GM19023 (cell line): ENCODE results near the gene DACT2.
"Not testable (repeated sequence)": the region's sequence is repeated elsewhere in the genome, so short reads cannot be mapped to it uniquely, and the experiment has no call there.

Experiments used
- ATAC-seq: cut with Tn5 transposase; IDR thresholded peaks from one replicate; pipeline ENCODE4 v1.9.1; 2021; ENCODE audit warnings: mild to moderate bottlenecking, moderate library complexity; ENCODE audit not compliant: unreplicated experiment

DACT2 gene

DNA sequence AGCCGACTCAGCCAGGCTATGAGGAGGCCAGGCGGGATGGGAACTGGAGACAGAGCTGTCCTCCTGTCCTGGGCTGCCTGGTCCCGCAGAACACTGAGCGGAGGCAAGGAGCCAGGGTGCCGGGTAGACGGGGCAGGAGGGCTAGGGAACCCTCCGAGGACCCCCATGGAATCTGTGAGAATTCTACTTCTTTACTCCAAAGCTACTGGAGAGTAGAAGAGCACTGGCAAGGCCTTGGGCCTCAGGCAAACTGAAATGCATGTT, 14.9 kb downstream of the DACT2 start:
- no peak for ATAC-seq

DNA sequence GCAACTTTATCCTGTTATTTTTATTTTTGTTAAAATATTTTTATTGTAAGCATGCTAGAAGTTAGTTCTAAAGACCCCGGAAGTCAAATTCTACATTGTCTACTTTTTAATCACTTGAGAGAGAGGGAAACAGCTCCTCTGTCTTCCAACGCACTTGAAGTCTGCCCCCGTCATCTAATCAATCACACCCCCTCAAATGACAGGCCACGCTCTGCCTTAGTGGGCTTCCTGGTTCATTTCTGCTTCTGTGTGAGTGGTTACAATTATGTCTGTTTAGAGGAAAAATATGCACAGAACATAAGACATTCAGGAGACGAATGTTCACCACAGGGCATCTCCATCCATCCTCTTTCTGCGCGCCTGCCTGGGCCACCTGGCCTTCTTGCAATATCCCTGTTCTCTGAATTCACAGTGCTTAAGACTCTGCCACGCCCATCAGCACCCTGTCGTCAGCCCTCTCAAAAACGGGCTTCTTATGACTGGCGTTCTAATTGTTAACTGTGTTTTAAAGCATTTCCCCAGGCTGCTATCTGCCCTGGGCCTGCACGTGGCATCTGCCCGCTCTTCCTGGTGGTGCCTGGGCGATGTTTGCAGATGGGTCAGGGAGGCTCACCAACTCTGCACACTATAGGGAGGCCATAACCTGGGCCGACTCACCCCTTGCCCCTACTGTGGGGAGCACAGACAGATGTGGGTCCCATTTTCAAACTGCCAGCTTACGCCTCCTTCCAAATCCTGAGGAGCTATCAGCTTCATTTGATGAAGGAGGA, 15.4 kb downstream of the DACT2 start:
- no peak for ATAC-seq

- ATAC-seq = no peak
Measured at GRCh38 chr6:168302534-168302933, 17.0 kb downstream of the DACT2 start.

DNA sequence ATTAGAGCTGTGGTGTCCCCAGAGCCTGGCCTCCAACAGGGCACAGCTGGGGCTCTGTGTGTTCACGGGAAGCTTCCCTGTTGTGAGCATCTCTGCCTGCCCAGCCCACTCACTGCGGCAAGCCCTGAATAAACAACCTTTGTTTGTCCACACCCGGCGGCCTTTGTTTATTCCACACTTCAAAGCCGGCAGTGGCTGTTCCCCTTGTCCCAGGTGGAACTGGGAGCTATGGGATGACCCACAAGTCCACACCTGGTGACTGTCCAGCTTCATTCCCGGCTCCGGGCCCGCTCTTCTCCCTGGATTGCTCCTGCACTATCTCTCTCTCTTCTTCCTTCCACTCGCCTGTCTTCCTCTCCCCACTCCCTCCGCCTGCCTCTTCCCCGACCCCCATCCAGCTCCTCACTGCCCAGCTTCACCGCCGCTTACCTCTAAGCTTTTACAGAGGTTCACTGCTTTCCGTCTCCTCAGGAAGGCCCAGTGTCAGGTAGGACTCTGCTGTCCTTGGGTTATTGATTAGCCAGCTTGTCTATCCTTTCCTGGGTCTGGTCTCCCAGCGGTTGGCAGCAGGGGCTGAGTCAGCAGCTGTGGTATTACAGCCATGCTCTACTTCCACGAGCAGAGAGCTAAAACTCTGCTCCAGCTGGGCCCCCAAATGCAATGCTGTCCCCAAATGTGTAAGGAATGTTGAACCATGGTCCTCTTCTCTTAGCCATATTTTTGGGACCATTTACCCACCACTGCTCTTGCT, 17.8 kb downstream of the DACT2 start:
- no peak for ATAC-seq

DNA sequence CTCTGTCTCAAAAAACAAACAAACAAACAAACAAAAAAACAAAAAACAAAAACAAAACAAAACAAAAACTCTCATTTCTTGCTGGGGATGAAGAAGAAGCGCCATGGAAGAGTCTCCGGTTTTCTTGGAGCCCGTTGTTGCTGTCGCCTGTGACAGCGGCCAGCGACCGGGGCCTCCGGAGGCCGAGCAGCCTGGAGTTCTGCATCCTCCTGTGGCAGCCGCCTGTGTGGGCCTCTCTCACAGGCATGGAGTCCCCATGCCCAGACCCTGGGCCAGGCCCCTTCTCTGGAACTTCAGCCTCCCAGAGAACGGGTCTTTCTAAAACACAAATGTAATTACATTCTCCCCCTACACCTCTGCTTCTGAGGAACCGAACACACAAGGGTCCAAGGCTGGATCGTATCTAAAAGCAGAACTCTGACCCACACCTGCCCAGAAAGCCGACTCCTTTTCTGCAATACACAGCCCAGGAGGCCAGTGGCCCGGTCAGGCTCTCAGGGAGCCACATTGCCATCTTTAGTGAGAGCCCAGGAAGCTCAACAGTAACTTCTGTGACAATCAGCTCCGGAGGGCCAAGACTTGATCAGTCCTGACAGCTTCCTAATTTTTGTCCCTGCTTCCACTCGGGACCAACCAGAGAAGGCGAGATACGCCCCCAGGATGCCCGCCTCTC, 18.5 kb downstream of the DACT2 start:
- ATAC-seq = no peak

GRCh38 chr6:168299541-168300511, 19.8 kb downstream of the DACT2 start:
- no peak for ATAC-seq

DNA sequence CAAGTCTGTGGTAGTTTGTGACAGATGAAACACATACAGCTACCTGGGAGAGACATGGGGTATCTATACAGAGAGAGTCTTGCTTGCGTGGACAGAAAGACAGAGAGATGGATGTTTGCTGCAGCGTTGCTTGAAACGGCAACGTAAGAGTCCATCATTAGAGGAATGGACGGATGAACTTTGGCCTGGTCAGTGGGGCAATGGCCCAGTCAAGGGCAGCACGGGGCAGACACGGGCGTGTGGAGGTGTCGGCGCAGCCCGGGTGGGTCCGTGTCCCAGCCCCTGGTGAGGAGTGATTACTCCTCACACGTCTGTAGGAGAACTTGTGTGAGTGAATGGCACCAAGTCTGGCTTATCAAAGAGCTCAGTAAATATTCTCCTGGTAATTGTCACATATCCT, 21.9 kb downstream of the DACT2 start:
- no peak for ATAC-seq

GRCh38 chr6:168294901-168295300, 24.7 kb downstream of the DACT2 start:
- no peak for ATAC-seq

DNA sequence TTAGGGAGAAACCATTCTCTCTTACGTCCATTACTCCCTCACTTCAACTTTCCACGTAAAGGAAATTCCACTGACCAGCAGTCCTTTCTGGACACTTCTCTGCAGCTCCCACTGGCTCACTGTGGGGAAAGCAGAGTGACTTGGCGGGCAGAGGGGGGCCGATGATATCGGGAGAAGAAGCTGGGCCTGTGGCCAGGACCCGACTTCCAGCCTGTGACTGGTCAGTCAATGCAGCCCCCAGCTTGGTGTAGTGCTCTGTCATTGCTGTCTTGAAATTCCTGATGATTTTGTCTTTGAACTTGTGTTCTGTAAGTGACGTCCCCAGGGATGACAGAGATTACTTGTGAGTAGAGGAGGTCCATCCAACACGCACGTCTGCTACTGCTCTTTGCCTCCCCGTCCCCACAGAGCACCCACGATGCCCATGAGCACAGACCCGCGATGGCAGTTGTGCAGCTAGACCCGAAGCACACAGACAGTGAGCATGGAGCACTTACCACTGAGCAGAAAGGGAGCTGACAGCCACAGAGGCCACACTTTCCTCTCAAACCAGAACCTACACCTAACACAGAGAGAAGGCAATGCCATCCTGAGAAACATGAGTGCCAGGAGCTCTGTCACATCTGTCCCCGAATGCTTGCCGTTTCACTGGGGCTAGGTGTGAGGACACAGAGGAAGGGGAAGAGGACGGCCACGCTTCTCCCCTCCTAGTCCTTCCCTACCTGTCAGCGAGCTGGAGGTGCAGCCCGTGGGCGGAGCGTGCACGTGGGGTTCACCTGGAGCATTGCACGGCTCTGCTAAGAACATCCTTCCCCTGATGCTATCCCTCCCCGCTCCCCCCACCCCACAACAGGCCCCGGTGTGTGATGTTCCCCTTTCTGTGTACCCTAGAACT, 25.7 kb downstream of the DACT2 start:
- ATAC-seq = no peak

DNA sequence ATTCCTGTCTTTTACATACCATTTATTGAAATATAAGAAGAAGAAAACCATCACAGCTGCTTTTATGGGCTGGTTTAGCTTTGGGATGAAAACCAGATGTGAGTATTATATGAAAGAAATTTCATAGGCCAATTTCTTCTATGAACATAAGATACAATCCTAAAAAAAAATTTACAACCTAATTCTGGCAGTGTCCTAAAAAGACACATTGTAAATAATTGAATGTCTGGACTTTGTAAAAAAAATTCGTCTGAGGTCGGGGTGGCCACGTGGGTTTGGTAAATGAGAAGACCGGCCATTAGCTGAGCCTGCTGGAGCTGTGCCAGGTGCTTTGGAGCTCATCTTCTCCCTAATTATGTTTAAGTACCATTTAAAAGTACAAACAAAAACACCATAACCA, 26.8 kb downstream of the DACT2 start:
- ATAC-seq = no peak

DNA sequence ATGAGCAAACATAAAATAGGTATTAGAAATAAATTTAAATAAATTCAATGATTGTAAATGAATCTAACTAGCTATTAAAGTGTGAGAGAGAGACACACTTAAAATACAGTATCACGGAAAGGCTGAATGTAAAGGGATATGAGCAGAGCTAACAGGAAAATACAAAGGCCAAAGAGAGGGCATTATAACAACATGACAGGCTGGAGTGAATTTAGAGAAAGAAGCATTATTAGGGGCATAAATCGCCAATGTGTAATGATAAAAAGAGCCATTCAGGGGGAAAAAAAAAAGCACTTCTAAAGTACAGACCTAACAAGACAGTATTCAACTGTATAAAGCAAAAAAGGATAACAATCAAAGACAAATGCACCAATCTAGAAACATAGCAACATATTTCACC, 28.1 kb downstream of the DACT2 start:
- no peak for ATAC-seq

GRCh38 chr6:168290095-168290494, 29.5 kb downstream of the DACT2 start:
- ATAC-seq = no peak

DNA sequence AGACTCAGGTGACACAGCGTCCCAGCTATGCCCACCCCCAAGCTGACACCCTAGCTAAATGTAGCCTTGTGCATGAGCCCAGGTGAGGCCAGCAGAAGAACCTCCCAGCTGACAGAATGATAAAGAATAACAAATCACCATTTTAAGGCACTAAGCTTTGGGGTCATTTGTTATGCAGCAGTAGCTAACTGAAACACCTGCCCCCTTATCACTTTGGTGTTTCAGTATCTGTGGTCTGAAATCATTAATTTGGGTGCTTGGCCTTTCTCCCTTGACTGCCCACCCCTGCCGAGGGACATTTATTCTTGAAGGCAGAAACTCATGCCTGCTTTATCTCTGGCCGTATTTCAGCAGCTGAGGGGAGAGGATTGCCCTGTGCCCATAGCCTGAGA, 30.0 kb downstream of the DACT2 start:
- ATAC-seq = no peak

- no peak for ATAC-seq
Measured at GRCh38 chr6:168288781-168289570, 30.6 kb downstream of the DACT2 start.

DNA sequence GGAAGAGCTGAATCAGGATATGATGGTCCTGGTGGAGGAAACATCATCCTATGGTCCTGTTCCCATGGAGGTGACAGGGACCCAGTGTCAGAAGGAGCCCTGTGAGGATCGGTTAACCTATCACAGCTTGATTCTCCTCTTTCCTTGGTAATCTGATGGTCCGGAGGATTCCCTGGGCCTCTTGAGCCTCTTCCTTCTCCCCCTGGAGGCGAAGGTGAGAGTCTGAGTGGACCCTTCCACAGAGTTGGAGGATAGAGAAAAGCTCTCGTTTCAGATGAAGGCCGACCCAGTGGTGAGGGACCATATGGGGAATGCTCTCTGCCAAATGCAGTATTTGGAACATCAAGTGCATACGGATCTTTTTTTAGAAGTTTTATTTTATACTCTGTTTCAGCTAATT, 32.1 kb downstream of the DACT2 start:
- not testable (repeated sequence) for ATAC-seq

DNA sequence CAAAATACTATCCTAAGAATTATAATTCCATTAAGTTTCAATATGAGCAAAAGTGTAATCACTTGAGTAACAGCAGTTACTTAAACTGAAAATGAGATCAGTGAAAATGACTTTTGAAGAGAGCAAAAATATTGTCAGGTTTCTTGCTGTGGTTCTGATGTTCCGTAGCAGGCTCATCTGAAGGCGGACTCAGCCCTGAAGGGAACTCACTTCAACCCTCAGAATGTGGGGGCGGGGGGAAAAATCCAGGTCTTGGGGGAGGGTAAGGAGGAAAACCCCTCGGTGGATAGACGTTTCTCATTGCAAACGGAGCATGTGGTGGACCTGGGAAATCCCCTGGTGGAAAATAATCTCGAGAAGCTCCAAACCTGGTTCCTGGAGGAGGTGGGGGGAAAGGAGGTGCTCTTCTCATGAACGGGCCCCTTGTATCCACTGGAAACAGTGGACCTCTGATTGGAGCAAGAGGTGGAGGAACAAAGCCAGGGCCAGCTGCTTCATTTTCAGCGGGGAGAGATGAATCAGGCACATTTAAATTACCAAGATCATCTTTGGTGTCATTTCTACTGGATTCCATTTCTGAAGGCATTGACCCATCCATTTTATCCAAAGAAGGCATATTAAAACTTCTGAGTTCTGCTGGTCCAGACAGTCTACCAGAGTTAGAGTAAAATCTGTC, 32.7 kb downstream of the DACT2 start:
- ATAC-seq = not testable (repeated sequence)

GRCh38 chr6:168286116-168286515, 33.5 kb downstream of the DACT2 start:
- no peak for ATAC-seq

GRCh38 chr6:168285456-168285855, 34.1 kb downstream of the DACT2 start:
- no peak for ATAC-seq

- ATAC-seq = no peak
Measured at GRCh38 chr6:168284187-168284586, 35.4 kb downstream of the DACT2 start.
